Nucleus accumbens (tissue), 56 donors: ENCODE measurements around the gene NOL3.

ENCODE experiments used
- DNase-seq, 56 donors: peaks; one replicate each; lab custom pipeline; 2025; lab: John Stamatoyannopoulos, UW

NOL3 gene

DNA sequence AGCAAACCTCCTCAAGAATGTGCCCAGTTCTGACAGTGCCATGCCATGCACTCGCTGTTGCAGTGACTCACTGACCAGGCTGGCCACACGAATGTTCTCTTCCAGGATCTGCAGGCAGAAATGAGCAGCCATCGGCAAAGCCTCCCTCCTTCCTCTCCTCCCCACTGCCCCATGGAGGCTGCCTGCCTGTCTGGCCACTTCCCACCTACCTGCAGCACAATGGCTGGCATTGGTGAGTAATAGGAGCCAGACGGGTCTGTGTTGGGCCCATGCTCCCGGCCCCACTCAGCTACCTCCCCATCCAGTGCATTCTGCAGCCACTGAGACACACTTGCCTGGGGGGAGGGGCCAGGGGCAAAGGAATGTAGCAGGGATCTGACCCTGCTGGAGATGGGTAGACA lies 16.2 kb downstream of the NOL3 start:
- DNase-seq, result no peak

DNA sequence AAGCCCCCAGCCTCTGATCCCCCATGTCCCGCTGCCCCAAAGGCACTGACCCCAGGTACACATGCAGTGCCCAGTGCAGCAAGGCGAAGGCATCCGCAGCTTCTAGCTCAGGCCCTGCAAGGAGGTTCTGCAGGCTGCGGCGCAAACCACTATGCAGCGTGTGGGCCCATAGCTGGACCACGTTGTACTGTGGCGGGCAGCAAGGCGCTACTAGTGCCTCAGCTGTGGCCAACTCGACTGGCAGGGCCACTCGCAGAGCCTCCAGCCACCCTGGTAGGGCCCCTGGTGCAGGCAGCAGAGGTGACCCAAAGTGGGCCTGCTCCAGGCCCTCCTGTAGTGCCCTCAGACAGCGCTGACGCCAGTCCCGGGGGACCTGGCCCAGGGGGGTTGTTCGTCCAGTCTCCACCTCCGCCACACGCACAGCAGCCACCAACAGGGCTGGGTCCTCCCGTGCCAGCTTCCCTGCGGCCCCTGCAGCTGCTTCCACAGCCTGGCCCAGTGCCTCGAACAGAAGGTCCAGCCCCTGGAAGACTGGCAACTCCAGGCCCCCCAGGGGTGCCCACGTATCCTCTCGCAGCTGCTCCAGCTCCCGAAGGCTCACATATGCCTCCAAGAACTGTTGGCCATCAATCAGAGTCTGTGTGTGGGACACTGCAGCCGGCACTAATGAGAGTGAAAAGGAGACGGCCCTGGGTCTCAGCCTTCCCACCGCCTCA lies 17.0 kb downstream of the NOL3 start:
- DNase-seq, result no peak

DNA sequence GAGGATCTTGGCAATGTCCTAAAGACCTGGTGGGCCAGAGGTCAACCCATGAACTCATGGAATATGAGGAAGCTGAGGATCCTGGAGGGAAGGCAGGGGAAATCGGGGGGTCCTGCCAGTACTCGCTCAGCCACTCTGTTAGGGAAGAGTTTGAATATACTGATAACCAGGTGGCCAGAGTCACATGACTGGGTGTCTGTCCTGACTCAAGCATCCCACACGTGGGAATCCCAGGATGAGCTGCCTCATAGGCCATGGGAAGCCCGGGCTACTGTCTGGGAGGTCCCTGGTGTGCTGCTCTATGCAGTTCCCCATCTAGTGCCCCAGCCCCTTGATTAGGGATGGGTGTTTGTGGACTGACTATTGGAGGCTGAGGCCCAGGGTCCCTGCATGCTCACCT lies 18.0 kb downstream of the NOL3 start:
- no peak for DNase-seq

DNA sequence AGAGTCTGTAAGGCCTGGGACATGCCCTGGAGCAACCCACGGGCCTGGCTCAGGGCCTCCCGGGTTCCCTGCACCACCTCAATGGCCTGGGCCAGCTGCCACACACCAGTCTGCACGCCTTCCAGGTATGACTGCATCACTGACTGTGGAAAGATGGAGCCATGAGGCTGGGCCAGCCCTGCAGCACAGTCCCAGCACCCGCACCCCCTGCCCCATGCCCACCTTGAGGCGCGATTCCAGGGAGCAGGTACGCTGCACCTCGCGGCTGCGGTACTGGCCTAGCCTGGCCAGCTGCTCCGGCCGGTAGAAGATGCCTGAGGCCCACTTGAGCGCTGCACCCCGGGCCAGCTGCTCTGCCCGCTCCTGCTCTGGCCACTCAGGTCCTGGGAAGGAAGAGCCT lies 18.5 kb downstream of the NOL3 start:
- DNase-seq, result no peak

DNA sequence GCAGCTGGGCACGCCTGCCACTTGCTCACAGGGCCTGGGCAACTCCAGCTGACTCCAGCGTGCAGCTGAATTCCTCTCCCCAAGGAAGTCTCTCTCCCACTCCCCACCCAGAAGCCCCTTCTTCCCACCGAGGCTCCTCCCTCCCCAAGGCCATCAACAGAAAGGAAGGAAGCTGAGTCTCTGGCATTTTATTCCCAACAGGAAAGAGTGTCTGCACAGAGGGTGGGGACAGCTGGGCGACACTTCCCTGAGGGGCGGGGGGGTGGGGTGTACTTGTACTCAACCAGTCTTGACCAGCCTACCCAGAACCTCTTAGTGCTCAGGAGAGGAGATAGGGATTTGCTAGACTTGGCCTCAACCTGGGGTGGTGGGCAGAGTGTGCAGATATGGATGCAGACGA lies 19.7 kb downstream of the NOL3 start, which contains the start of gene EXOC3L1:
EXOC3L1 (minus strand) TSS at position 96 of the 400 bp plus-strand sequence. CDS start 460 bp downstream, outside the sequence.
- no peak for DNase-seq

DNA sequence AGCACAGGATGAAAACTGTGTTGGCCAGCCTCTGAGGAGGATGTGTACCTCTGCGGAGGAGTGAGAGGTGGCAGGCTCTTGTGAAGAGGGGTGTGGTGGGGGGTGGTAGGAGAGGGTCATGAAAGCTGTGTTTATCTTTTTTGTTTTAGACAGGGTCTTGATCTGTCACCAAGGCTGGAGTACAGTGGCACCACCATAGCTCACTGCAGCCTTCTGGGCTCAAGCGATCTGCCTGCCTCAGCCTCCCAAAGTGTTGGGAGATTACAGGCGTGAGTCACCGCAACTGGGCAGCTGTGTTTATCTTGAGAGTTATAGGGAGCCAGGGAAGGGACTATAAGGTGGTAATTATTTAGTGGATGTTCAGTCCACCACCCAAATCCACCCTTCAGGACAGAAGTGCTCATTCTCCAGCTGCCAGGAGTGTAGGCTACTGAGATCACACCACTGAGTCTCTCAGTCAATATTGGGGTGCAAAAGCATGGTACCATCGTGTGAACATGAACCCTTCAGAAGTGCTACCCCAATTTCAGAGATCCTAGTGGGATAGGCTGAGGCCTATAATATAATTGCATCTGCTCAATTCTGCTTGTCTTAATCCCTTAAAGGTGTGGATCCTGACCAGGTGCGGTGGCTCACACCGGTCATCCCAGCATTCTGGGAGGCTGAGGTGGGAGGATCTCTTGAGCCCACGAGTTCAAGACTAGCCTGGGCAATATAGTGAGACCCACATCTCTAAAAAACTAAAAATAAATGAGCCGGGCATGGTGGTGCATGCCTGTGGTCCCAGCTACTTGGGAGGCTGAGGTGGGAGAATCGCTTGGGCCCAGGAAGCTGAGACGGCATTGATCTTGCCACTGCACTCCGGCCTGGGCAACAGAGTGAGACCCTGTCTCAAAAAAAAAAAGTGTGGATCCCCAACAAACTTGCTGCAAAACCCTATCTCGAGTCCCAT lies 20.4 kb downstream of the NOL3 start:
- no peak for DNase-seq

DNA sequence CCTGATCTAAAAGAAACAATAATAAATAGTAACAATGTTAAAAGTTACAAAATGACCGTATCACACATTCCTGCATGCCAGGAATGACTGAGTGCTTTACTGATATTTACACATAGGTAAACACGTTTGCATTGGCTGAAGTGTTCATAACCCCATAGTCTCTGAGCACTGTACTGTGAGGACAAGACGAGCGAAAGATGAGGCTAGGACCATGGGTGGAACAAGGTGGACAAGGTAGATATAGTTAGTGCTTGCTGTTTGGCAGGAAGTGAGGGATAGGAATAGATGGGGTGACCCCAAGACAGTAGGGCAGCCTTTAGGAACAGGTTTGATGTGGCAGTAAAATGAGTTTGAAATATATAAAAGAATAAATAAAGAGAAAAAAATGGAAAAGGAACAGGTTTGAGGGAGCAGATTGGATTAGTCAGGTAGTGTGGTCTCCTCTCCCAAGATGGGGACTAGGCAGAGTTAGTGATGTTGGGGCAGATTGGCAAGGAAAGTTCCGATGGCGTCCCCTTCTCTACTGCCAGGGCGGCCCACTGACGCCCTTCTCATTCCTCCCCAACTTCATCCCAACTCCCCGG lies 21.2 kb downstream of the NOL3 start:
- no peak for DNase-seq

DNA sequence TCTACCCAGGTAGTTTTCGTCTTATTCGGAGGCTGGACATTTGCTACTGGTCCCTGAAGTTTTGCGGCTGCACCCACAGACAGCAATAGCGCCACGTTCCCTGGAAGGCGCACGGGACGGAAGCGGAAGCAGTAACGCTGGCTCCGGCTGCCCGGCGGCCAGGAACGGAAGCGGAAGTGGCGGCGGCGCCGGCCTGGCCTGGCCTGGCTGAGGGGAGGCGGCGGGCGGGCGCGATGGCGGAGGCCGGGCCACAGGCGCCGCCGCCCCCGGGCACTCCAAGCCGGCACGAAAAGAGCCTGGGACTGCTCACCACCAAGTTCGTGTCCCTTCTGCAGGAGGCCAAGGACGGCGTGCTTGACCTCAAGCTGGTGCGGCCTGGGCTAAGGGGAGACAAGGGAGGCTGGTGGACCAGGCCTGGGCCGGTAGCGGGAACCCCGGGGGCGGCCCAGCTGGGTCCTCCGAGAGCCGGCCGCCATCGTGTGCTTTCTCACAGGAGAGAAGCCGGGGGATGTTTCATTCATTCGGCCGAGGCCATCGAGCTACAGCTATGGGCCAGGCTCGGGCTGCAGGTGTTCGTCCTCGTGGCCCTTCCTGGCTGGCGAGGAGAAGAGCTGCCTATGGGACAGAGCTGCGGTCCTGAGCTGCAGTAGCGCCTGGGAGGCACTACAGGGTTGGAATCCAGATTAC lies 21.8 kb downstream of the NOL3 start, which contains the start of gene E2F4:
E2F4 (plus strand) TSS at position 161 of the 687 bp plus-strand sequence; CDS start at position 234, 73 bp downstream.
- DNase-seq, result peak; percentile 51 to 94 (median 87)

DNA sequence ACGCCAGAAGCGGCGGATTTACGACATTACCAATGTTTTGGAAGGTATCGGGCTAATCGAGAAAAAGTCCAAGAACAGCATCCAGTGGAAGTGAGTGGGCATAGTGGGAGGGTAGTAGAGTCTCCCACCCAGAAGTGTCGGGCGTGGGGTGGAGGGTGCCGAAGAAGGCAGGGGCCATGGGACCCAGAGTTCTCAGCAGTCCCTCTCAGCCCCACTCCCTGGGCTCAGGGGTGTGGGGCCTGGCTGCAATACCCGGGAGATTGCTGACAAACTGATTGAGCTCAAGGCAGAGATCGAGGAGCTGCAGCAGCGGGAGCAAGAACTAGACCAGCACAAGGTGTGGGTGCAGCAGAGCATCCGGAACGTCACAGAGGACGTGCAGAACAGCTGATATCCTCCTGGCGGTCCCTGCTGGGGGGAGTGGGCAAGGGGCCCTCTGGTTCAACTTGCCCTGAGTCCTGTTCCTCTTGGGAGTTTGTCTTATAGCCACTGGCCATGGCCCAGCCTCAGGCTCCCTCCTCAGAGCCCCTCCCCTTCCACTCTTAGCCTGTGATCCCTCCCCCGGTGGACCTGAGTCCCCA lies 22.5 kb downstream of the NOL3 start:
- DNase-seq, result no peak

DNA sequence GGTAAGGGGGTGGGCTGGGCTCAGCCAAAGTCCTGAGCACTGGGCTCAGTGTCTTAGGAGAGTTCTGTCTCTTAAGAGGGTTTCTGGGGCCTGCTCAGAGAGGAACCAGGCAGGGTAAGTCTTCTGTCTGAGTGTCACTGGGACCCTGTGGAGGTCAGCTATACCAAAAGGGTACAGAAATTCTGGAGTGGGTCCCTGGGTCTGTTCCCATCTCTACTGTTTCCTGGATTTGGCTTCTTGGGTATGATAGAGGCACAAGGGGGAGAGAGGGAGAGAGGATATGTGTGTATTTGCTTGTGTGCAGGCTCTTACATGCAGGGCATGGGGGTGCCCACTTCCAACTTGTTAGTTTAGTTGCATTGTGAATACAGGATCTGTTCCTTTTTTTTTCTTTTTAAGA lies 23.2 kb downstream of the NOL3 start:
- no peak for DNase-seq

DNA sequence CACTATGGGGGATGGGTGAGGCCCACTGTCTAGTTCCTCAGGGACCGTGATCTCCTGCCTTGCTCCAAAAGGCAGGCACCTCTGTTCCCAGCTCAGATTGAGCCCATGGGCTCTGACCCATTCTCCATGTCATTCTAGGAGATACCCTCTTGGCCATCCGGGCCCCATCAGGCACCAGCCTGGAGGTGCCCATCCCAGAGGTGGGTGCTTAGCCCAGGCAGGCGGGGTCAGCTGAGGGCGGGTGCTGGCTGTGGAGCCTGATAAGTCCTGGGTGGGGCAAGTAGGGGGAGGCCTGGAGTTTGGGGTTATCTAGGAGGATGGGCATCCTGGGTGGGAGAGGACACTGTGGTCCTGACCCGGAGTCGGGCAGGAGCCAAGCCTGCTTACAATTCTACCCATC lies 23.9 kb downstream of the NOL3 start:
- no peak for DNase-seq

DNA sequence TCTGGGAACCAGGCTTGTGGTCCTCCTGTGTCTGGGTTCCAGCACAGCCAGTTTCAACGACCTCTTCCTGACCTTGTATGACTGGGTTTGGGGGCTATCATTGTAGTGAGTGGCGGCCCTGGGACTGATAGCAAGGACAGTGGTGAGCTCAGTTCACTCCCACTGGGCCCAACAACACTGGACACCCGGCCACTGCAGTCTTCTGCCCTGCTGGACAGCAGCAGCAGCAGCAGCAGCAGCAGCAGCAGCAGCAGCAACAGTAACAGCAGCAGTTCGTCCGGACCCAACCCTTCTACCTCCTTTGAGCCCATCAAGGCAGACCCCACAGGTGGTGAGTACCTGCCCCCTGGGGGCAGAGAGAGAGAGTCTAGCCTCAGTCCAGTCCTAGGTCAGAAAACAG lies 25.3 kb downstream of the NOL3 start:
- DNase-seq, result no peak

DNA sequence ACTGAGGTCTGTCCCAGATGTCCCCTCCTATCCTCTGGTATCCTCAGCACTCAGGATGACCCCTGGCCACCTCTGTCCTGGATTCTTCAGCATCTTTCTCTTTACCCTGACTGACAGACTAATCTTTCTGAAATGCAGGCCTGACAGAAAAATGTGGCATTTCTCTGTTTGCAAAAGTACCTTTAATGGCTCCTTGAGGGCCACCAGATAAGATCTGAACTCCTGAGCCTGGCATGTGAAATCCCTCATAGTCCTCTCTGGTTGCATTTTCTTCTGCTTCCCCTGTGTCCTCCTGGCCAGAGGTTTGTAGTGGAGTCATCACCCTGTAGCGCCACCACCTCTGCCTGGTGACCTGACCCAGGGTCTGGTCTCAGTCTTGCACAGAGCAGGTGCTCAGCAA lies 26.5 kb downstream of the NOL3 start:
- no peak for DNase-seq

DNA sequence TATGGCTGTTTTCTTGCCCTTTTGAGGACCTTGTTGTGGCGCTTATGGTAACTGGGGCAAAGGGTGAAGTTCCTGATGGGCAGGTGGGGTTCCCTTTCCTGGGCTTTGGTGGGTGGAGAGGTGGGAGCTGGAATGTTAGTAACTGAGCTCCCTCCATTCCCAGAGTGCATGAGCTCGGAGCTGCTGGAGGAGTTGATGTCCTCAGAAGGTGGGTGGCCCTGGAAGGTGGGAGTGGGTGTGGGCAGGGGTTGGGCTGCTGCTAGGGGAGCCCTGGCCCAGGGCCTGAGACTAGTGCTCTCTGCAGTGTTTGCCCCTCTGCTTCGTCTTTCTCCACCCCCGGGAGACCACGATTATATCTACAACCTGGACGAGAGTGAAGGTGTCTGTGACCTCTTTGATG lies 27.4 kb downstream of the NOL3 start:
- DNase-seq, result no peak

DNA sequence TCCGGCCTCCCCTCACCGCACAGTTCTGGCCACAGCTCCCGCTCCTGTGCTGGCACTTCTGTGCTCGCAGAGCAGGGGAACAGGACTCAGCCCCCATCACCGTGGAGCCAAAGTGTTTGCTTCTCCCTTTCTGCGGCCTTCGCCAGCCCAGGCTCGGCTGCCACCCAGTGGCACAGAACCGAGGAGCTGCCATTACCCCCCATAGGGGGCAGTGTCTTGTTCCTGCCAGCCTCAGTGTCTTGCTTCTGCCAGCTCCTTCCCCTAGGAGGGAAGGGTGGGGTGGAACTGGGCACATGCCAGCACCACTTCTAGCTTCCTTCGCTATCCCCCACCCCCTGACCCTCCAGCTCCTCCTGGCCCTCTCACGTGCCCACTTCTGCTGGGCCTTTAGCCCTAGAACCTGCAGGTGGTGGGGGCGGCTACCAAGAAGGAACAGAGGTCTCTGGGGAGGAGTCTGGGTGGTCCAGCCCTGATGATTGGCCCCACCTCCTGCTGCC lies 27.9 kb downstream of the NOL3 start:
- DNase-seq, result peak in 38 of 56 donors; percentile 11 to 68 (median 36)

DNA sequence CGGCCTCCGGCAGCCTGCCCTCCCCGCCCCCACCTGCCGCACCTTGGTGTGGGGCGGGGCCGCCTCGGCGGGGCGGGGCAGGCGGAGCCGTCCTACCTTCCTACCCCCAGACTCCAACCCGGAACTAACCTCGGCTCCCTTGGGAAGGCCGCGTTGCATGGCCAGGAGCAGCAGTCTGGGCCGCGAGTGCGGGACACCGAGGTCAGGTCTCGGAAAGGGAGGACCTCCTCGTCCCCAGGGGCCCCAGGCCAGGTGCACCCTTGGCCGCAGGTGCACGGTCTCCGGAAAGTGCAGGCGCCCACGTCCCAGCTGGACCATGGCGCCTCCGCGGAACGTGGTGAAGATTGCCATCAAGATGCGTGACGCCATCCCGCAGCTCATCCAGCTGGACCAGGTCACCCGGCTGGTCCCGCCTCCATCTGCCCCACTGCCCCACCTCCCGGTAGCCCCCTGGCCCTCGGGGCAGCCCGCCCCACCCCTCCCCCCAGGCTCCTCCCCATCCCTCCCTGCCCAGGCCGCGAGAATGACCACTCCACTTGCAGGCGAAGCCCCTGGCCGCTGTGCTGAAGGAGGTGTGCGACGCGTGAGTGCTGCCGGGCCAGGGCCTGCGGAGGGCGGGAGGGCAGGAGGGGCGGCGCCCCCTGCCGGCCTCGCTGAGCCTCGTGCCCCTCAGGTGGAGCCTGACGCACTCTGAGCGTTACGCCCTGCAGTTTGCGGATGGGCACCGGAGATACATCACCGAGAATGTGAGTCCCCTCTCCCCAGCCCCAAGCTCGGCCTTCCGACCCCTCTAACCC lies 28.9 kb downstream of the NOL3 start, which contains the start of gene ELMO3:
ELMO3 (plus strand) TSS at position 121 of the 797 bp plus-strand sequence; CDS start at position 317, 196 bp downstream.
- no peak for DNase-seq

DNA sequence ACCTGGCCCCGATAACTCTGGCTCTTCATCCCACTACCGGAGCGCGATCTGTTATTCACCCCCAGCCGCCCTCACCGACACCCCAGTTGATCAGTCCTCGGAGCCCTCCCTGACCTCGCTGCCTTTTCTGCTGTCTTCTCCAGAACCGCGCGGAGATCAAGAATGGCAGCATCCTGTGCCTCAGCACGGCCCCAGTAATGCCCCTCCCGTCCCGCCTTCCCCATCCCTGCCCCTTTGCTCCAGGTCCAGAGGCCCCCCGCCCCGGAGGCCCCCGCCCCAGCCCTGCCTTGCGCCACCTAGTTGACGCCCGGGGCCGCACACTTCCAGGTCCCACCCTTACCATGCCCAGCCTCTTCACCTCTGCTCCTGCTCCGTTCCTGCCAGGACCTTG lies 29.5 kb downstream of the NOL3 start:
- no peak for DNase-seq

DNA sequence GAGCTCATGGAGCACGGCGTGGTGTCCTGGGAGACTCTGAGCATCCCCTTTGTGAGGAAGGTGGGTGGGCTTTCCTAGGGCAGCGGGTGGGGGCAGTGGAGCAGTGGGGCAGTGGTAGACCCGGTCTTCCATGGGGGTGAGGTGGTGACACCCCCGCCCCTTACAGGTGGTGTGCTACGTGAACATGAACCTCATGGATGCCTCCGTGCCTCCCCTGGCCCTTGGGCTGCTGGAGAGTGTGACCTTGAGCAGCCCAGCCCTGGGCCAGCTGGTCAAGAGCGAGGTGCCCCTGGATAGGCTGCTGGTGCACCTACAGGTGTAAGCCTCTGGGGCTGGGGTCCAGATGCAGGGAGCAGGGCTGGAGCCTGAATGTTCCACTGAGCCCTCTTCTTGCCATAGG lies 30.2 kb downstream of the NOL3 start:
- no peak for DNase-seq
